IPS DF 6.9 (cell line): Measurements from ENCODE around the gene CRHR1.

Experiments
- DNase-seq: peaks from one replicate; pipeline ENCODE4 v3.0.0-alpha.2; 2013; ENCODE audit warnings: low read depth, low spot score
- H3K27ac ChIP-seq: one replicate; pipeline ENCODE4 v1.5.1; 2013; ENCODE audit warnings: low read length, control low read depth
- H3K27me3 ChIP-seq: 2 replicates; pipeline ENCODE4 v1.6.1; 2013; ENCODE audit warnings: mild to moderate bottlenecking, low read length; ENCODE audit not compliant: control insufficient read depth, insufficient read depth
- H3K36me3 ChIP-seq: 2 replicates; pipeline ENCODE4 v1.6.1; 2013; ENCODE audit warnings: low read length; ENCODE audit not compliant: control insufficient read depth, insufficient read depth
- H3K4me1 ChIP-seq: 2 replicates; pipeline ENCODE4 v1.6.1; 2013; ENCODE audit warnings: low read length; ENCODE audit not compliant: control insufficient read depth, insufficient read depth
- H3K4me3 ChIP-seq: 2 replicates; pipeline ENCODE4 v1.5.1; 2013; ENCODE audit warnings: mild to moderate bottlenecking, low read length
- H3K9me3 ChIP-seq: 2 replicates; pipeline ENCODE4 v1.6.1; 2013; ENCODE audit warnings: low read length, inconsistent platforms; ENCODE audit not compliant: control insufficient read depth, insufficient read depth
- WGBS: extraction: QIAGEN DNeasy Blood & Tissue Kit; methylation state at CpG from one replicate; pipeline ENCODE4 v1.1.7; 2013; ENCODE audit warnings: mixed read lengths, missing lambda C conversion rate; ENCODE audit not compliant: insufficient read length, insufficient coverage; 5-methylcytosine and 5-hydroxymethylcytosine counted together

The CRHR1 gene

GRCh38 chr17:45757431-45758218, 26.5 kb upstream of the CRHR1 start:
- no peaks in the 10 kb centered on the region; the same call in 1 of the 2 replicates for H3K27me3 ChIP-seq
- H3K4me3 ChIP-seq = no peak overlapping the region
- no peaks in the 10 kb centered on the region for H3K9me3 ChIP-seq
- WGBS = no CpG with 5 or more reads among the region's 13 CpGs
- no peak for DNase-seq
- H3K36me3 ChIP-seq = no peaks in the 10 kb centered on the region
- no peaks in the 10 kb centered on the region; the same call in 1 of the 2 replicates for H3K4me1 ChIP-seq
- no peak overlapping the region for H3K27ac ChIP-seq

- Histone ChIP-seq H3K27ac (no peak overlapping the region), H3K4me1 (no peaks in the 10 kb centered on the region; the same call in 1 of the 2 replicates), H3K27me3 (no peaks in the 10 kb centered on the region), H3K9me3 (no peaks in the 10 kb centered on the region), H3K4me3 (no peak overlapping the region), H3K36me3 (no peaks in the 10 kb centered on the region)
- no CpG with 5 or more reads among the region's 1 CpG for WGBS
- DNase-seq = no peak
Measured at GRCh38 chr17:45758544-45758943, 25.6 kb upstream of the CRHR1 start.

- Histone ChIP-seq H3K27ac (no peak overlapping the region), H3K9me3 (no peaks in the 10 kb centered on the region), H3K36me3 (no peaks in the 10 kb centered on the region), H3K27me3 (no peaks in the 10 kb centered on the region), H3K4me1 (no peaks in the 10 kb centered on the region; the same call in 1 of the 2 replicates), H3K4me3 (no peak overlapping the region)
- no CpG with 5 or more reads among the region's 3 CpGs for WGBS
- DNase-seq = no peak
Measured at GRCh38 chr17:45759761-45760160, 24.4 kb upstream of the CRHR1 start.

GRCh38 chr17:45761957-45762565, 22.1 kb upstream of the CRHR1 start:
- Histone ChIP-seq H3K9me3 (no peaks in the 10 kb centered on the region), H3K27ac (no peak overlapping the region), H3K36me3 (no peaks in the 10 kb centered on the region), H3K4me1 (no peaks in the 10 kb centered on the region; the same call in 1 of the 2 replicates), H3K27me3 (no peaks in the 10 kb centered on the region), H3K4me3 (no peak overlapping the region)
- DNase-seq = no peak
- no CpG with 5 or more reads among the region's 4 CpGs for WGBS

GRCh38 chr17:45763182-45763581, 20.9 kb upstream of the CRHR1 start:
- H3K4me3 ChIP-seq = no peak overlapping the region
- H3K9me3 ChIP-seq = no peaks in the 10 kb centered on the region
- DNase-seq = no peak
- no CpG with 5 or more reads among the region's 7 CpGs for WGBS
- no peaks in the 10 kb centered on the region; the same call in 1 of the 2 replicates for H3K4me1 ChIP-seq
- no peaks in the 10 kb centered on the region for H3K36me3 ChIP-seq
- no peaks in the 10 kb centered on the region for H3K27me3 ChIP-seq
- H3K27ac ChIP-seq = no peak overlapping the region

GRCh38 chr17:45764479-45764878, 19.6 kb upstream of the CRHR1 start:
- no peak overlapping the region for H3K4me3 ChIP-seq
- H3K36me3 ChIP-seq = no peaks in the 10 kb centered on the region
- H3K27ac ChIP-seq = no peak overlapping the region
- no peaks in the 10 kb centered on the region for H3K9me3 ChIP-seq
- H3K4me1 ChIP-seq = peaks cover 1% of the 10 kb centered on the region; the same call in 1 of the 2 replicates
- DNase-seq = no peak
- H3K27me3 ChIP-seq = no peaks in the 10 kb centered on the region

GRCh38 chr17:45768000-45768399, 16.1 kb upstream of the CRHR1 start:
- Histone ChIP-seq H3K4me3 (no peak overlapping the region), H3K27ac (no peak overlapping the region), H3K9me3 (no peaks in the 10 kb centered on the region), H3K4me1 (peaks cover 6% of the 10 kb centered on the region; the same call in 1 of the 2 replicates), H3K27me3 (no peaks in the 10 kb centered on the region), H3K36me3 (no peaks in the 10 kb centered on the region)
- DNase-seq = no peak
- WGBS = no CpG with 5 or more reads among the region's 4 CpGs

GRCh38 chr17:45770632-45771270, 13.4 kb upstream of the CRHR1 start:
- H3K4me1 ChIP-seq = peaks cover 6% of the 10 kb centered on the region; the same call in 1 of the 2 replicates
- H3K27ac ChIP-seq = no peak overlapping the region
- no peaks in the 10 kb centered on the region for H3K9me3 ChIP-seq
- H3K27me3 ChIP-seq = no peaks in the 10 kb centered on the region
- no CpG with 5 or more reads among the region's 10 CpGs for WGBS
- no peak for DNase-seq
- no peaks in the 10 kb centered on the region for H3K36me3 ChIP-seq
- H3K4me3 ChIP-seq = no peak overlapping the region

GRCh38 chr17:45771271-45771959, 12.7 kb upstream of the CRHR1 start:
- Histone ChIP-seq H3K4me3 (no peak overlapping the region), H3K27ac (no peak overlapping the region), H3K27me3 (no peaks in the 10 kb centered on the region), H3K9me3 (no peaks in the 10 kb centered on the region), H3K36me3 (no peaks in the 10 kb centered on the region), H3K4me1 (peaks cover 6% of the 10 kb centered on the region; the same call in 1 of the 2 replicates)
- no peak for DNase-seq
- no CpG with 5 or more reads among the region's 12 CpGs for WGBS

- Histone ChIP-seq H3K4me3 (no peak overlapping the region), H3K9me3 (no peaks in the 10 kb centered on the region), H3K27ac (no peak overlapping the region), H3K27me3 (no peaks in the 10 kb centered on the region), H3K36me3 (no peaks in the 10 kb centered on the region), H3K4me1 (peaks cover 5% of the 10 kb centered on the region; the same call in 1 of the 2 replicates)
- no peak for DNase-seq
- no CpG with 5 or more reads among the region's 5 CpGs for WGBS
Measured at GRCh38 chr17:45775148-45775547, 9.0 kb upstream of the CRHR1 start.
